OCI-LY3 (cell line): Measurements from ENCODE around the gene CRCP.

Experiments
- CTCF ChIP-seq: fragments of 200-600, 300-600 bp; sonication (generic); IDR thresholded peaks from 2 replicates; pipeline ENCODE4 v1.5.1; 2014; ENCODE audit warnings: antibody characterized with exemption, low read length, low read depth
- EZH2phosphoT487 ChIP-seq: fragments of 200-600 bp; shearing (Covaris generic); IDR thresholded peaks from 2 replicates; pipeline ENCODE4 v1.6.1; 2018; ENCODE audit warnings: antibody characterized with exemption, mixed run types, low read depth

DNA sequence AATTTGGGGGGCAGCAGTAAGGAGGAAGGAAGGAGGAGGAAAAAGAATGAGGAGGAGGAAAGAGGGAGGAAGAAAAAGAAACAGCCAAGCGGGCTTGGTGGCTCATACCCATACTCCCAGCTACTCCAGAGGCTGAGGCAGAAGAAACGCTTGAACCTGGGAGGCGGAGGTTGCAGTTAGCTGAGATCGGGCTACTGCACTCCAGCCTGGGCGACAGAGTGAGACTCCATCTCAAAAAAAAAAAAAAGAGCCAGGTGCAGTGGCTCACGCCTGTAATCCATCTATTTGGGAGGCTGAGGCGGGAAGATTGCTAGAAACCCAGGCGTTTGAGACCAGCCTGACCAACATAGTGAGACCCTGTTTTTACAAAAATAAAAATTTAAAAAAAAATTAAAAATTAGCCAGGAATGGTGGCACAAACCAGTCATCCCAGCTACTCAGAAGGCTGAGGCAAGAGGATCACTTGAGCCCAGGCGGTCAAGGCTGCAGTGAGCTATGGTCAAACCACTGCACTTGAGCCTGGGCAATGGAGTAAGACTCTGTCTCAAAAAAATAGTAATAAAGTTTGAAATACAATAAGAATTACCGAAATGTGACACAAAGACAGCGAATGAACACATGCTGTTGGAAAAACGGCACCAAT, 14.1 kb upstream of the CRCP start:
- no peak for TF ChIP-seq CTCF
- no peak for TF ChIP-seq EZH2phosphoT487
